Measurements from ENCODE around the gene TACR1. TPM values are rescaled to one million over a fixed set of nuclear protein-coding genes. Genes with fewer than 3 reads are reported as not detected.
"Not testable (repeated sequence)": the region's sequence is repeated elsewhere in the genome, so short reads cannot be mapped to it uniquely, and the experiment has no call there.

Gene TACR1, protein sequence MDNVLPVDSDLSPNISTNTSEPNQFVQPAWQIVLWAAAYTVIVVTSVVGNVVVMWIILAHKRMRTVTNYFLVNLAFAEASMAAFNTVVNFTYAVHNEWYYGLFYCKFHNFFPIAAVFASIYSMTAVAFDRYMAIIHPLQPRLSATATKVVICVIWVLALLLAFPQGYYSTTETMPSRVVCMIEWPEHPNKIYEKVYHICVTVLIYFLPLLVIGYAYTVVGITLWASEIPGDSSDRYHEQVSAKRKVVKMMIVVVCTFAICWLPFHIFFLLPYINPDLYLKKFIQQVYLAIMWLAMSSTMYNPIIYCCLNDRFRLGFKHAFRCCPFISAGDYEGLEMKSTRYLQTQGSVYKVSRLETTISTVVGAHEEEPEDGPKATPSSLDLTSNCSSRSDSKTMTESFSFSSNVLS
- not detected in 2 replicates for total RNA-seq (2014; rRNA removed)
- polyA plus RNA-seq (2012) = 0.02 TPM

DNA sequence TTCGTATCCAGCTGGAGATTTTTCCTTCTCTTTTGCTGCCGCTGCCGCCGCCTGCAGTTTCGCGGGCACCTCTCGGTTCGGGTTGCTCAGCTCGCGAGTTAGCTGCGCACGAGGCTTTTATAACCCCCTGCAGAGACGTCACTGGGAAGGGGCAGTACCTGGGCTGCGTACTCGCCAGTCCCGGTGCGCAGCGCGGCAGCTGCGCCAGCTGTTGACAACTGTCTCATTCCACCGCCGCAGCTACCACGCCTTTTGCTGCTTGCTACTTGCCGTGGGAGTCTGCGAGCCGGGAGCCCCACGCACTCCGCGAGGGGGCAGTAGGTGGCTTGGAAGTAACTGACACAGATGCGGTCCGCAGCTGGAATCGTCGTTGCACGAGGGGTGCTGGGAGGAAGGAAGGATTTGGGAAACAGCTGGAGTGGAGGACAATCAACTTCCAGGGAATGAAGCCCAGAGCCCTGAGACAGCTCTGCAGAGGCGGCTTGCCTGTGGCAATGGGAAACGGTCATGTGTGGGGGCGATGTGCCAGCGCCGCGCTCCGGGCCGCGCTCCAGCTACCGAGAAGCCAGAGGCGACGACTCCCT lies at the start of gene TACR1:
Gene TACR1 (minus strand): TSS at position 93 of the 584 bp plus-strand sequence. CDS start 586 bp downstream, outside the sequence.
- DNase-seq (ENCODE audit: low read depth) = peak; percentile 60

DNA sequence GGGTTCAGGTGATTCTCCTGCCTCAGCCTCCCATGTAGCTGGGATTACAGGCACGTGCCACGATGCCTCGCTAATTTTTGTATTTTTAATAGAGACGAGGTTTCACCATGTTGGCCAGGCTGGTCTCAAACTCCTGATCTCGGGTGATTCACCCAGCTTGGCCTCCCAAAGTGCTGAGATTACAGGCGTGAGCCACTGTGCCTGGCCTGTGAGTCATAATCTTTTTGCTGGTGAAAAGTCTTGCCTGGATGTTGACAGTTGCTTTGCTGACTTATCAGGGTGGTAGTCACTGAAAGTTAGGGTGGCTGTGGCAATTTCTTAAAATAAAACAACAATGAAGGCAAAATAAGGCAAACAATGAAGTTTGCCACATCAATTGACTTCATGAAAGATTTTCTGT lies 49.3 kb upstream of the TACR1 start:
- DNase-seq (ENCODE audit: low read depth) = peak; percentile 55

DNA sequence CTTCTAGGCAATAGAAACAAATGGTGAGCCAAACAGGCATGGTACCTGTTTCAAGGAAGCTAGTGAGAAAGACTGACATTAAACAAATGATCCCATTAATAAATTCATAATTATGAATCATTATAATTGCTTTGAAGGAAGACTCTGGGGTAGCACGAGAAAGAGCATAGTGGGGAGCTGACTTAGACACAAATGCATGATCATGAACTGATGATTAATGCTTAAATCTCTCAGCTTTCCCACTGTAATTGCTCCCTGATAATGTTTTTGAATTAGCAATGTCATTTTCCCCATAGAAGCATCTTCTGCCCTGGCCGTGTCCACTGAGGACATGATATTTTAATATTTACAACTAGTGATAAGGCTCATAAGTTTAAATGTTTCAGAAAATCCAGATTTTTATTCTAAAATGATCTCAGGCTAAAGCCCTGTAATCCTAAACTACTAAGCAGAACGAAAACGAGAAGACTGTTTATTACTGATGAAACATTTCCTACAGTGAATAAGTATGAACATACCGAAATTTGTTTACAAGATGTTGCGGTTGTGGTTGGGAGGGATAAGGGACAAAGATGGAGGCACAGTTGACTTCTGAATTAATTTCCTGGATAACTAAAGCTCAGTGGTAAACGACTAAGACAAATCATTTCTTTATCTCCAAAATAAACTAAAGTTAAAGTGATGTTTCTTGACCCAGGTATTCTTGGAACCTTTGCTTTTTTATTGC lies 47.3 kb upstream of the TACR1 start:
- DNase-seq (ENCODE audit: low read depth) = no peak

DNA sequence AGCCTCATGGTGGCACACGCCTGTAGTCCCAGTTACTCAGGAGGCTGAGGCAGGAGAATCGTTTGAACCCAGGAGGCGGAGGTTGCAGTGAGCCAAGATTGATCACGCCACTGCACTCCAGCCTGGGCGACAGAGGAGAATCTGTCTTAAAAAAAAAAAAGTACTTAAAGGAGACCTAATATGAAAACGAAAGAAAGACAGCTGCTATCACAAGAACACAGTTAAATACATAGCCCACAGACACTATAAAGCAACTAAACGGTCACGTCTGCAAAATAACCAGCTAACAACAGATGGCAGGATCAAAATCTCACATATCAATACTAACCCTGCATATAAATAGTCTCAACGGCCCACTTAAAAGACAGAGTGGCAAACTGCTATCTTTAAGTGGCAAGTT lies 43.9 kb upstream of the TACR1 start:
- no peak for DNase-seq (ENCODE audit: low read depth)

DNA sequence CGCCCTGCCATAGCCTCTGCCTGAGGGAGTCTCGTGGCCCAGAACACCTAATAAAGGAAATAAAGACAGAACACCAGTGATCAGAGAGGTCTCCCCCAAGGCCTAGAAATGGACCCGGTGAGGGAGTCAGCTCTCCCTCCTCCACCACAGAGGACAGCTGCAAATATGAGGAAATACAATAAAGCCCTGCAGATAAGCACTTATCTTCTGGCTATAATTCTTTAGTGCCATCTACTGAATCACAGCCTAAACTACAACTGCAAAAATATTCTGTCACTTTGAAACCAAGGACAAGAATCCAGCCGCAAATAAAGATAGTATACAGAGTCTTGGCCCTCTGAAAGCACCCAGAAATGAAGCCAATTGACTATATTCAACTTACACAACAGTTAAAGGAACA lies 42.4 kb upstream of the TACR1 start:
- DNase-seq (ENCODE audit: low read depth) = peak; percentile 55

DNA sequence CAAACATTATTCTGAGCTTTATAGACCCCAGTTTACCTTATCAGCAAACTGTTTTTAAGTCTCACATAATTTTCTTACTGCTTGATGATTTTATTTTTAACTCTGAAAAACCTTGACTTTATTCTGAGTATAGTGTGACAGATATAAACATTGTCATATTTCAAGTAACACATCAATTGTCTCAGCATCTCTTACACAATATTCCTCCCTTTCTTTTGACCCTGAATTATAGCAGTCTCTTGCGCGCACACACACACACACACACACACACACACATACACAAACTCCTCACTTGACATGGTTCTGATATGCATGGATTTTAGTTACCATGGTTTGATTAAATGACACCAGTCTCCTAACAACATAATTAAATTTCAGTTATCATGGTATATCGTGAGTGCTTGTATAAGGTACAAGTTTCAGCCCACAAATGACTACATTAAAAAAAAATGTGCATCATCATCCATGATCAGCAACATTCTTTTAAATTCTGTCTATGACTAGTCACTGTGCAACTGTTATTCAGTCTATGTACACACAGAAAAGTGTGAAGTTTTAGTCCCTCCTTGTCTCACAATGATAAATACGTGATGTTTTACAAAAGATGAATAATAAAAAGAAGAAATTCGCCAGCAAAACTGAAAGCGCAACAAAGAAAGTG lies 39.5 kb upstream of the TACR1 start:
- DNase-seq (ENCODE audit: low read depth) = peak; percentile 70

DNA sequence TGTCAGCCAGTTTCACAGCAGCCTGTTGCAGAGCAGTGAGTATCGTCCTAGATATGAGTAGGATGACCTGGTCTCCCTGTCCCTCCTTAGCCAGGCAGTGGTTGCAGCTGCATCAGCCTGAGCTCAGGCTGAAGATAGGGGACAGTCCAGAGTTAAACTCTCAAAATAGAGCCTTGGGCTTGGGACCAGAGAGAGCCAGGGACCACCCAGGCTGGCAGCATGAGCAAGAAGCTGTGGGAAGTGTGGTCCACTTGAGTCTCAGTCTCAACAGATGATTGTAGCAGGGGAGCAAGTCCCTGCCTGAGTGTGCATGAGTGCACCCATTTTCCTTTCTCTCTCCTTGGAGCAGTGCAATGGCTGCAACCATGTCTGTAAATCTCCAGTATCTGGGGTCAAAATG lies 38.0 kb upstream of the TACR1 start:
- DNase-seq (ENCODE audit: low read depth) = no peak

DNA sequence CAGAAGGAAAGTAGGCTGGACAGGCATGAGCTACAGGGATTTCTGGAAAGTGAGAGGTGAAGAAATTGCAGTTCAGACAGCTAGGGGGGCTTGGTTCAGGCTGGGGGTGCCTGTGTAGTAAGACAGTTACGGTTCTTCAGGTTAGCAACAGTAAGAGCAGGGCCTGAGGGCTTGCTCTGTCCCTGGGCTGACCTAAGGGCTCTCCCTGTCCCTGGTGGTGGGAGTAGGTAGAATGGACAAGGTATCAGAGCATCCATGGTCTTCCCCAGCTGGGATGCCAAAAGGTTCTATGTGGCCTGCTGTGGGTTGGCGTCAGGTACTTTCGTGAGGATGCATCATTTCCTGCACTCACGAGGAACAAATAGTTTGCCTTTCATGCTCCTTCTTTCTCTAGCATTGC lies 34.6 kb upstream of the TACR1 start:
- no peak for DNase-seq (ENCODE audit: low read depth)

DNA sequence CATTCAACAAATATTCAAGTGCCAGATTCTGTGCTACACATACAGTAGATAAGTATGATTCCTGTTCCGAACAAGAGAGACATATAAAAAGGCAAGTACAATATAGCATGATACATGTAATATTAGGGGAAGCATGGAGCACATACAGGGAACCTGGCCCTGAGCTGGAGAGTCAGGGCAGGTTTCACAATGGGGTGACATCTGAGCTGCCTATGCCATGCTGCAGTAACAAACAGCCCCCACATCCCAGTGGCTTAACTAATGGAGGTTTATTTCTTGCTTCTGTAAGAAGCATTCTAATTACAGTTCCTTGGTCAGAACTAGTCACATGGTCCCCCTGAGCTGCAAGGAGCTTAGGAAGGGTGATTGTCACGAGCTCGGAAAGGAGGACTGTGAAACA lies 27.3 kb upstream of the TACR1 start:
- DNase-seq (ENCODE audit: low read depth) = no peak

DNA sequence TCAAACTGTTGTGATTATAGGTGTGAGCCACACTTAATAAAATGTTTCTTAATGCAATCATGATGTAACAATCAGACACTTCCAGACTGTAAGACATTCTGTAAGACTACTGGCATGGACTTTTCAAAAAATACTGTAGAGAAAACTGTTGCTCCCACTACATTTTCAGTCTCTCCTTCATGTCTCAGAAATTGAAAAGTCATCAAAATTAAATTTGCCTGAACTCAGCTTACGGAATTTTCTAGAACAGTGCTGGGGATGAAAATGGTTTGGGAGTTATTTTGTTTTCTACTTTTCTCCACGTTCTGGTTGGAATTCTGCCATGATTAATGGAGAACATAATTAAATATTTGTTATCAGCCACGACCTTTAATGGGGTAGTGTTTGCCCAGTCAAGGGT lies 26.8 kb upstream of the TACR1 start:
- no peak for DNase-seq (ENCODE audit: low read depth)

DNA sequence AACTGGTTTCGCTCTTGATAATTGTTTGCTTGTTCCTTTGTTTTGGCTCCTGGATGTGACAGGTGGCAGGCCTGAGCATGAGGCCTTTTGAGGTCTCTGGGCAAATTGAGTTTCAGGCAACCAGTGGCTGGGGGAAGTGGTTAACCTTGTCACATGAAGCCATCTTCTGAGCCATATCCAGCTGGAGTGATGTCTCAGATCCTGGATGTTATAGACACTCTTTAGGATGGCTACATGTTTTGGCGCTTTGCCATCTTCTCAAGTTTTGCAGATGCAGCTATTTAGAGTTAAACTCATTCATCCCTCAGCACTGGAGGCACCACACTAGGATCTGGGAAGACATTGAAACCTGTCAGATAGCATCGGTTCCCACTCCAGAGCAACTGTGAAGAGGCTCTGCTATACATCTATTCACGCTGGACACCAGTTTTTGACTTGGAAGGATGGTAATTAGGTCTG lies 25.3 kb upstream of the TACR1 start:
- peak; percentile 29 for DNase-seq (ENCODE audit: low read depth)

DNA sequence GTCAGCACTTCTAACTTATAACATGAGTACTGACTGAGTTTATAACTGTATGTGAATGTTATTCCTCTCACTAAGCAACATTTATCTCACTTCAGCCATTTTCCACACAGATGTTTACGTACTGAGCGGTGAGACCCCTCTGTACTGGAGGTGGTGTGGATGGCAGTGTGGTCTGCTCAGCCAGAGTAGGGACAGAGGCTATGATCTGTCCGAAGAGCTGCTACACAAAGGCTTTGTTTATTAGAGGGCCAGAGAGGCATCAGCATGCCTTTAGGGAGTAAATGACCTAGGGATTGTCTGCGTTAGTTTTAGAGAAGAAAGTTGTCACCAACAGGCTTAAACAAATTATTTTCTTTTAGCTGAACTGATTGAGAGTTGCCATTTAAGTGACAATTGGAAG lies 23.2 kb upstream of the TACR1 start:
- no peak for DNase-seq (ENCODE audit: low read depth)

DNA sequence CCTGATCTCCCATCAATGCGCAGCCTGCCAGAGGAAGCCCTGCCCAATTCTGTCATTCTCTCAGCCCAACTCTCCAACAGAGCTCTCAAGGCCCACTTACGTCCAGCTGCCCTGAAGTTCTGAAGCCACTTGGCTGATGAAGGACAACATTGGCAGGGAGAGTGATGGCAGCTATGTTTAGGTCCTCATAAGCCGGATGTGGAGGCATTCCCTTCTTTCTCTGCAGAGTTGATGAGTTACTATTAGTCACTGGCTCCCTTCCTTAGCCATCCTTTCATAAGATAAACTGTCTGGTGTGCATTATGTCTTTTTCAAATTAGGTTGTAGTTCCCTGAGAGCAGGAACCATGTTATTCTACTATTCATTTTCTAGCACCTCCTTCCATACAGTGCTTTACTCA lies 22.5 kb upstream of the TACR1 start:
- peak; percentile 63 for DNase-seq (ENCODE audit: low read depth)

DNA sequence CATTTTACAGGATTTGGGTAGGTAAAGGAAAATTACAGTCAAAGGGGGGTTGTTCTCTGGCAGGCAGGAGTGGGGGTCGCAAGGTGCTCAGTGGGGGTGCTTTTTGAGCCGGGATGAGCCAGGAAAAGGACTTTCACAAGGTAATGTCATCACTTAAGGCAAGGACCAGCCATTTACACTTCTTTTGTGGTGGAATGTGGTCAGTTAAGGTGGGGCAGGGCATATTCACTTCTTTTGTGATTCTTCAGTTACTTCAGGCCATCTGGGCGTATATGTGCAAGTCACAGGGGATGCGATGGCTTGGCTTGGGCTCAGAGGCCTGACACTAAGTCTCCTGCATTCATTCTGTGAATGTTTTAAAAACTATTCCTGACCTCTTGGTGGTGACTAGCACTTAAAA lies 19.9 kb upstream of the TACR1 start:
- not testable (repeated sequence) for DNase-seq (ENCODE audit: low read depth)

DNA sequence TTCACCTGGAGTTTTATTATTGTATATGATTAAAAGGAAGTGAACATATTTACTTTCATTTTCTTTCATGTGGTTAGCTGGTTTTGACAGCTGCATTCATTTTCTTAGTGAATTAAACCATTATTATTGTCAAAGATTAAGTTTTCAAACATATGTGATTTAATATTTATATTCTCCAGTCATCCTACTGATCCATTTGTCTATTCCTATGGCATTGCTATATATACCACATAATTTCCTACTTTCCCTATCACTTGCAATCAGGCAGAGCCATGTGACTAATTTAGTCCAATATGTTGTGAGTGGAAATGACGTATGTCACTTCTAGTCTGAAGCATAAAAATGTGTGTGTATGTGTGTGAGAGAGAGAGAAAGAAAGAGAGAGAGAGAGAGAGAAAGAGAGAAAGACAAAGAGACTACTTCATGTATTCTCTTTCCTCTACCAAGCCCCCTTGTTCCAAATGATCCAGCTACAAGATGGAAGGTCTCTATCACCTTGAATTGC lies 12.0 kb upstream of the TACR1 start:
- DNase-seq (ENCODE audit: low read depth) = no peak

DNA sequence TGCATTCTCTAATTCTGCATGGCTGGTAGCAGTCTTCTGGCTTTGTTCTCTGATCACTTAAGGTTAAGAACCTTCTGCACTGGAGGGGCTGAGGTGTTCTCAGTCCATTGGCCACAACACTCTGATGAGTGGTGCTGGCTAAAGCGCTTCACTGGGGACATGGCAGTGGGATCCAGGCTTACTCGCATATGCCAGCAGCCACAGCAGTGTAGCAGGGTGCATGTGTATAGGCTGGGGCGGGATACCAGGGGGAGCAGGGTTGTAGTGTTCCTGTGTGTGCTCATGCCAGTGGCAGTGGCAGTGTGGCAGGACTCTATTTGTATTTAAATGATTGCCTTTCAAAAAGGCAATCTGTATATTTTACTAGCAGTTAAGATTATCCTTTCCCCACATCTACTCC lies 11.1 kb upstream of the TACR1 start:
- no peak for DNase-seq (ENCODE audit: low read depth)

DNA sequence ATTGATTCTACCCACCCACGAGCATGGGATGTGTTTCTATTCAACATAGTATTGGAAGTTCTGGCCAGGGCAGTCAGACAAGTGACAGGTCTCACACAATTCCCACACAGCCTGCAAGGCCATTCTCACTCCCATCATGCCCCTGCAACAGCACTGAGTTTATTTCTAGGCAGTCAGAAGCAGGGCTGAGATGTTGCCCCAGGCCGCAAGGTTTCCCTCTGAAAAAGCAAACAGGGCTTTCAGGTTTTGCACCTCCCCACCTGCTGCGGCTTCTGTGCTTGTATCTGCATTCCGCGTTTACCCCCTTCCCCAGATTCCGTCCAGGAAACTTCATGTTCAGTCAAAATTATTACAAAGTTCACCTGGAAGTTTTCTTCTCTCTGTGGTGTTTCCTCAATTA lies 9.4 kb upstream of the TACR1 start:
- no peak for DNase-seq (ENCODE audit: low read depth)

DNA sequence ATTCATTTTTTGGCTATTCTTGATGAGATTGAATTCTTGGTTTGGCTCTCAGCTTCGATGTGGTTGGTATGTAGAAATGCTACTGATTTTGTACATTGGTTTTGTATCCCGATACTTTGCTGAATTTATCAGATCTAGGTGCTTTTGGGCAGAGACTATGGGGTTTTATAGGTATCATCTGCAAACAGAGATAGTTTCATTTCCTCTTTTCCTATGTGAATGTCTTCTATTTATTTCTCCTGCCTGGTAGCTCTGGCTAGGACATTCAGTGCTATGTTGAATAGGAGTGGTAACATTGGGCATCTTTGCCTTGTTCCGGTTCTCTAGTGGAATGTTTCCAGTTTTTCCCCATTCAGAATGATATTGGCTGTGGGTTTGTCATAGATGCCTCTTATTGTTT lies 5.5 kb upstream of the TACR1 start:
- no peak for DNase-seq (ENCODE audit: low read depth)

DNA sequence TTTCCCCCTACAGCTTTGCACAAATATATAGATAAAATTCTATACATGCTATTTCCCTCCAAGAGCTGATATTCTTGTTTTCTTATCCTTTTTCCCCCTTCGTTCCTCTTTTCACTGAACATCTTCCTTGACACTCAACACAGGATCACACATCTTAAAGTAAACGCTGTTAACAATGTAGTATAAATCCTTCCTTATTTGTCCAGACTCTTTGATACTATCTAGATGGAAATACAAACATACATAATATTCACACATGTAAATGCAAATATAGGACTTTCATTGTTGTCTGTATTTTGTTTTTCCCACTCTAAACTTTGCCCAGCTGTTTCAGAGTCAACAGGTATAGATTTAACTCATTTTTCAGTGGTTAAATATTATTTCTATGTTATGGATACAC lies 3.0 kb upstream of the TACR1 start:
- DNase-seq (ENCODE audit: low read depth) = no peak

DNA sequence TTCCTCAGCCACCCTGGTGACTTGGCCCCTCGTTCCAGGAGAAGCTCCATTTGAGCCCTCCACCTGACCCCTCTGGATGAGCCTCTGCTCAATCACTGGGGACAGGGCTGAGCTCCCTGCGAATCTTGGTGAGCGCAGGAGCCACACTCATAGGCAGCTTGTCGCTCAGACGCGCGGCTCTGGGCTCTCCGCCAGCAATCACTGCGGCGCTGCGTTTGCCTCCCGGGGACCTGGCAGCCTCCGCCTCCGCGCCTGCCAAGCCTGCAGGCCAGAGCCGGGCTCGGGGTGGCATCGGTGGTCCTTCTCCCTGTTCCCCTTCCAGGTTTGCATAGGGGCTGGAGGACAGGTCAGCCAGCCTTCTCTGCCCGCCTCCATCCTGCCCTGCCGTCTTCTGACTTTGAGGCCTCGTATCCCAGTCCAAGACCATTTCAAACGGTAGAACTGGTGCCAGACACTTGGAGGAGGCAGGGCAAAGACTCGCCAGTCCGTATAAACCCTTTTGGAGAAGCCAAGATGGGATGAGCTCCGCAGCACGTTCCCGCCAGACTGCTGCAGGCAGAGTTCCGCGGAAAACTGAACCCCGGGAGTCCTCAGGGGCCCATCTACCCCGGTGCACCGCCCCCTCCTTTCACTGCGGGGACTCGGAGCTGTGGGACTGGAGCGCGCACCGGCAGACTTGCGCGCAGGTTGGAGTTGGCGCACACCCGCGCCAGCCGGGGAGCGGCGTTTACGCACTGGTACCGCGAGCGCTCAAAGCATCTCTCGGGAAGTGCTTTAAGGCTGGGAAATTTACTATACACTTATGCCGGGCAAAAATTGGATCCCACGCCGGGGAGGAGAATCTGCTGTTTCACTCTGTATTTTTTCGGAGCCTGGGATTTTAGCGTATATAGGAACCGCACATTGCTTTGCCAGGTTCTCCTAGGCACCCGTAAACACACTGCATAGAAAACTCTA lies 1.1 kb upstream of the TACR1 start:
- no peak for DNase-seq (ENCODE audit: low read depth)

Data from LHCN-M2 (cell line).